Measurements from ENCODE around the gene ANP32D.
"Not testable (repeated sequence)": the region's sequence is repeated elsewhere in the genome, so short reads cannot be mapped to it uniquely, and the experiment has no call there.

DNA sequence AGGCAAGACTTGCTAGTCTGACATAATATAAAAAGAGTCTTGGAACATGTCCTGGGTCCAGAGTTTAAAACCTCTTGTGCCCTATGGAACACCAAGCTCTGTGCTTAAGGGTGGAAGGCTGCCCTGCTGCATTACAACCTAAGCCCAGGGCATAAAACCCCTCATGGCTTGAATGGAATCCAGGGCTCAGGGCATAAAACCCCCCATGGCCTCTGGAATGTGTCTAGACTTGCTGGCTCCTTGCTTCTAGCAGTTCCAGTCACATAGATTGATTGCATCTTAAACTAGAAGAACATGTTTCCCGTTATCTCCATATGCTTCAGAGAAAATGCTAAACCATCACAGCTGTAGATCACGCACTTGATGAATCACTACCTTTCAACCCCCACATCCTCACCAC is 34.5 kb downstream of the ANP32D start:
- TF ChIP-seq CTCF (IDR thresholded peaks at IDR 0.05); POLR2A (IDR thresholded peaks at IDR 0.05); POLR2AphosphoS5 (IDR thresholded peaks at IDR 0.05; ENCODE audit: insufficient read depth in 1 of 2, low read depth in 1 of 2): not testable (repeated sequence)
